Lung (tissue), 12 donors: ENCODE measurements around the gene SLC12A5. TPM values are rescaled to one million over a fixed set of nuclear protein-coding genes. Genes with fewer than 3 reads are reported as not detected.

ENCODE experiments used
- ATAC-seq: fragments of 200-7000 bp; cut with Tn5 transposase; one replicate; pipeline ENCODE4 v1.9.1; 2020; ENCODE audit warnings: moderate number of reproducible peaks; ENCODE audit not compliant: insufficient read depth, low FRiP score
- DNase-seq, 3 donors: peaks; one replicate each; pipeline ENCODE4 v3.0.0-alpha.2; 2013 to 2017
- H3K27ac ChIP-seq, 2 donors: one replicate each; pipeline ENCODE4 v1.5.1; 2013; ENCODE audit warnings: mild to moderate bottlenecking in 2 of 2, moderate library complexity in 2 of 2, control low read depth in 1 of 2, inconsistent platforms in 1 of 2, low read depth in 1 of 2, low read length in 1 of 2
- H3K27me3 ChIP-seq, 3 donors: one replicate each; pipeline ENCODE4 v1.5.1; 2013; ENCODE audit warnings: low read length in 2 of 3; ENCODE audit not compliant: control insufficient read depth in 3 of 3, insufficient read depth in 3 of 3
- H3K36me3 ChIP-seq, 4 donors: one replicate each; pipeline ENCODE4 v1.5.1; 2013; ENCODE audit warnings: low read length in 4 of 4, mild to moderate bottlenecking in 1 of 4, moderate library complexity in 1 of 4; ENCODE audit not compliant: control insufficient read depth in 4 of 4, insufficient read depth in 4 of 4
- H3K4me1 ChIP-seq, 5 donors: one replicate each; pipeline ENCODE4 v1.5.1; 2013; ENCODE audit warnings: low read length in 5 of 5, mild to moderate bottlenecking in 2 of 5, moderate library complexity in 1 of 5; ENCODE audit not compliant: control insufficient read depth in 5 of 5, insufficient read depth in 5 of 5
- H3K4me3 ChIP-seq: one replicate; pipeline ENCODE4 v1.5.1; 2013; ENCODE audit warnings: mild to moderate bottlenecking, control low read depth, moderate library complexity
- H3K9ac ChIP-seq, 2 donors: one replicate each; pipeline ENCODE4 v1.5.1; 2013; ENCODE audit warnings: low read length in 2 of 2, control low read depth in 1 of 2; ENCODE audit not compliant: insufficient read depth in 1 of 2
- H3K9me3 ChIP-seq, 4 donors: one replicate each; pipeline ENCODE4 v1.5.1; 2013; ENCODE audit warnings: low read length in 3 of 4, mild to moderate bottlenecking in 1 of 4, moderate library complexity in 1 of 4; ENCODE audit not compliant: control insufficient read depth in 4 of 4, insufficient read depth in 3 of 4
- WGBS, 2 donors: extraction: QIAGEN DNeasy Blood & Tissue Kit; methylation state at CpG; one replicate each; pipeline ENCODE4 v1.1.7; 2013; 5-methylcytosine and 5-hydroxymethylcytosine counted together
- polyA plus RNA-seq, 2 donors: library from polyadenylated mRNA; stranded (reverse); fragments of 200-250 nt; gene quantifications; one replicate each; pipeline ENCODE4 v1.2.1, GENCODE V29; 2013
- total RNA-seq, 2 donors: library from RNA; depleted of rRNA in 1 of 2; stranded (reverse); fragments of >200 nt in 1 of 2; gene quantifications; one replicate each; pipeline ENCODE4 v1.2.1, GENCODE V29; 2014 to 2021
- TF ChIP-seq, protein P1 (sequence below): IDR thresholded peaks from 2 replicates; pipeline ENCODE4 v1.5.1; 2012; ENCODE audit warnings: mild to moderate bottlenecking; ENCODE audit errors: control extremely low read depth, extremely low read depth
- donor health status: control.
- donor health status: control.
- donor health status: Bipolar disorder and iron deficiency.
- donor health status: healthy.
- donor health status: DM: yes; HTN: yes; CAD: no.

Gene SLC12A5
- total and polyA plus RNA-seq, 4 donors, result 0.52 TPM; not detected in 3

DNA sequence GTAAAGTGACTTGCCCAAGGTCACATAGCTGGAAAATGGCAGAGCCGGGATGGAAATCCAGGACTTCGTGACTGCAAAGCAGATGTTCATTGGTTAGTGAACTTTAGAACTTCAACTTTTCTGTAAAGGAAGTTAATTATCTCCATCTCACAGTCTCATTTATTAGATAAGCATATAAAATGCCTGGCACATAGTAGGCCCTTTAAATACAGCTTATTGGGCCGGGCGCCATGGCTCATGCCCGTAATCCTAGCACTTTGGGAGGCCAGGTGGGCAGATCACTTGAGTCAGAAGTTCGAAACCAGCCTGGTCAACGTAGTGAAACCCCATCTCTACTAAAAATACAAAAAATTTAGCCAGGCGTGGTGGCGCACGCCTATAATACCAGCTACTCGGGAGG is 22.1 kb upstream of the SLC12A5 start:
- Histone ChIP-seq H3K4me3 (no peak overlapping the region), H3K27me3 (peaks cover 0 to 70% (median 50%) of the 10 kb centered on the region in 3 donors), H3K4me1 (peaks cover 0 to 13% (median 0%) of the 10 kb centered on the region in 5 donors), H3K27ac (no peak overlapping the region), H3K9ac (no peak overlapping the region), H3K9me3 (peaks cover 0 to 7% (median 0%) of the 10 kb centered on the region in 4 donors), H3K36me3 (no peaks in the 10 kb centered on the region)
- TF ChIP-seq, protein P1, sequence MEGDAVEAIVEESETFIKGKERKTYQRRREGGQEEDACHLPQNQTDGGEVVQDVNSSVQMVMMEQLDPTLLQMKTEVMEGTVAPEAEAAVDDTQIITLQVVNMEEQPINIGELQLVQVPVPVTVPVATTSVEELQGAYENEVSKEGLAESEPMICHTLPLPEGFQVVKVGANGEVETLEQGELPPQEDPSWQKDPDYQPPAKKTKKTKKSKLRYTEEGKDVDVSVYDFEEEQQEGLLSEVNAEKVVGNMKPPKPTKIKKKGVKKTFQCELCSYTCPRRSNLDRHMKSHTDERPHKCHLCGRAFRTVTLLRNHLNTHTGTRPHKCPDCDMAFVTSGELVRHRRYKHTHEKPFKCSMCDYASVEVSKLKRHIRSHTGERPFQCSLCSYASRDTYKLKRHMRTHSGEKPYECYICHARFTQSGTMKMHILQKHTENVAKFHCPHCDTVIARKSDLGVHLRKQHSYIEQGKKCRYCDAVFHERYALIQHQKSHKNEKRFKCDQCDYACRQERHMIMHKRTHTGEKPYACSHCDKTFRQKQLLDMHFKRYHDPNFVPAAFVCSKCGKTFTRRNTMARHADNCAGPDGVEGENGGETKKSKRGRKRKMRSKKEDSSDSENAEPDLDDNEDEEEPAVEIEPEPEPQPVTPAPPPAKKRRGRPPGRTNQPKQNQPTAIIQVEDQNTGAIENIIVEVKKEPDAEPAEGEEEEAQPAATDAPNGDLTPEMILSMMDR, result no peak
- 93% methylated on average over 11 of the region's 11 CpGs for WGBS, 2 donors
- ATAC-seq, result no peak
- no peak for DNase-seq

DNA sequence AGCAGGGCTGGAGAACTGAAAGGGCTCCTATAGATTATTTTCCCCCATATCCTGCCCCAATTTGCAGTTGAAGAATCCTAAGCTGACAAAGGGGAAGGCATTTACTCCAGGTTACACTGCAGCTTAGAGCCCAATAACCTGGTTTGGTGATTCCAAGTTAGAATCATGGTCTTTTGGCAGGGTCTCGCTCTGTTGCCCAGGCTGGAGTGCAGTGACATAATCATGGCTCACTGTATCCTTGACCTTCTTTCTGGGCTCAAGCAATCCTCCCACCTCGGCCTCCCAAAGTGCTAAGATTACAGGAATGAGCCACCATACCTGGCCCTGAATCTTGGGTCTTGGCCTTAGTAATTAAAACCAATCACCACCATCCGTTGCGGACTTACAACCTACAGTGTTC is 21.3 kb upstream of the SLC12A5 start:
- peaks cover 0 to 76% (median 55%) of the 10 kb centered on the region in 3 donors for H3K27me3 ChIP-seq
- no peaks in the 10 kb centered on the region for H3K36me3 ChIP-seq
- H3K9me3 ChIP-seq, result peaks cover 0 to 7% (median 0%) of the 10 kb centered on the region in 4 donors
- peaks cover 0 to 14% (median 0%) of the 10 kb centered on the region in 5 donors for H3K4me1 ChIP-seq
- no peak overlapping the region for H3K9ac ChIP-seq
- no peak for ATAC-seq
- no peak overlapping the region for H3K27ac ChIP-seq
- DNase-seq, result no peak
- WGBS, 2 donors, result 86 to 89% methylated on average over 4 of the region's 4 CpGs
- no peak overlapping the region for H3K4me3 ChIP-seq
- TF ChIP-seq, protein P1, result no peak

DNA sequence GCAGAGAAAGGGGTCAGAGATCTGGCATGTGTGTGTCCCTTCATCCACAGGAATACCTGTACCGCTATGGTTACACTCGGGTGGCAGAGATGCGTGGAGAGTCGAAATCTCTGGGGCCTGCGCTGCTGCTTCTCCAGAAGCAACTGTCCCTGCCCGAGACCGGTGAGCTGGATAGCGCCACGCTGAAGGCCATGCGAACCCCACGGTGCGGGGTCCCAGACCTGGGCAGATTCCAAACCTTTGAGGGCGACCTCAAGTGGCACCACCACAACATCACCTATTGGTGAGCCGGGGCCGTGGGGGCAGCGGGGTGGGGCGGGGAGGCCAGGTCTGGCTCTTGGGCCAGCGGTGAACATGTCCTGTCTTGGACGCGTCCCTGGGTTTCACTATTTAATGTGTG is 19.2 kb upstream of the SLC12A5 start:
- TF ChIP-seq, protein P1, result no peak
- DNase-seq (no peak), ATAC-seq (no peak)
- no peak overlapping the region for H3K27ac ChIP-seq
- H3K36me3 ChIP-seq, result no peaks in the 10 kb centered on the region
- 38 to 46% methylated on average over 19 to 20 of the region's 20 CpGs for whole genome bisulfite sequencing, 2 donors
- H3K4me1 ChIP-seq, result peaks cover 0 to 22% (median 0%) of the 10 kb centered on the region in 5 donors
- H3K9ac ChIP-seq, result no peak overlapping the region
- H3K27me3 ChIP-seq, result peaks cover 0 to 91% (median 66%) of the 10 kb centered on the region in 3 donors
- peaks cover 0 to 7% (median 0%) of the 10 kb centered on the region in 4 donors for H3K9me3 ChIP-seq
- no peak overlapping the region for H3K4me3 ChIP-seq
